ENCODE data around the gene USP5.
A peak's percentile ranks its signal among the peaks of the same experiment; 100 is the strongest.

The USP5 gene

DNA sequence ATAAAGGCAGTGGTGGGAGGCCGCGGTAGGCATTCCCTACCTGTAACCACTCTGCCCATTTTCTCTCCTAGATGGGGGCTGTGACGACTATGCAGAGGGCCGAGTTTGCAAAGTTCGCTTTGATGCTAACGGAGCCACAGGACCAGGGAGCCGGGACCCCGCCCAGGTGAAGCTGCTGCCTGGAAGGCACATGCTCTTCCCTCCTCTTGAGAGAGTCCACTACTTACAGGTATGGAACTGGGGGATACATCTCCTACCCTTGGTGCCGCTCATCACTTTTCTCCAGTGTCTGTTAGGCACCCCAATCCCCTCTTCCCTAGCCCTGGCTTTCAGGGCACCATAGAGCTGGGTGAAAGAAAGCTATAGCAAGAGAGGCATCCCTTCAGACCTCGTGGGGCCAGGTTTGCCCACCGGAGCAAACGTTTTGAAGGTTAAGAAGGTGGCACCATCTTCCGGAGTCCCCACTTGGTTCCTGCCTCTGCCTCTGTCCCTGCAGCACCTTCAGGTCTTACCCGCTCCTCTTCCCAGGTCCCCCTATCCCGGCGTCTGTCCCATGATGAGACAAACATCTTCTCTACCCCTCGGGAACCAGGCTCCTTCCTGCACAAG is 25.7 kb upstream of the USP5 start:
- DNase-seq (ENCODE audit: low spot score): no peak

DNA sequence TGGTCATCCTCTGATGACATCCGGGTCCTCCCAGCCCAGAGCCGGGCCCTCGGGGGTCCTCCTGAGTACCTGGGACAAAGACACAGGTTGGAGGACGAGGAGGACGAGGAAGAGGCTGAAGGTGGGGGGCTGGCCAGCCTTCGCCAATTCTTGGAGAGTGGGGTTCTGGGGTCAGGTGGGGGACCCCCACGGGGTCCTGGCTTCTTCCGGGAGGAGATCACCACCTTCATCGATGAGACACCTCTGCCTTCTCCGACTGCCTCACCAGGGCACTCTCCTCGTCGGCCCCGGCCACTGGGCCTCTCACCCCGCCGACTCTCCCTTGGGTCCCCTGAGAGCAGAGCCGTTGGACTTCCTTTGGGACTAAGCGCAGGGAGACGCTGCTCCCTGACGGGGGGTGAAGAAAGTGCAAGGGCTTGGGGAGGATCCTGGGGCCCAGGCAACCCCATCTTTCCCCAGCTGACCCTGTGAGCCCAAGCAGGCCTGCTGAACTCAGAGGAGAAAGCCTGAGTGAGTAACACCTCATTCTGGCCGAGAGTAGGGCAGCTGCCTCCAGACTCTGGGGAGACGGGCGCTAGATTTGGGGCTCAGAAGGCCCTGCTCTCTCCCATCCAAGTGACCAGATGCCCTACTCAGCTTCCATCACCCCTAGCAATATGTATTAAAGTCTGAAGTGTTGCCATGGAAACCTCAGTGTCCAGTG is 25.1 kb upstream of the USP5 start:
- DNase-seq (ENCODE audit: low spot score): no peak

DNA sequence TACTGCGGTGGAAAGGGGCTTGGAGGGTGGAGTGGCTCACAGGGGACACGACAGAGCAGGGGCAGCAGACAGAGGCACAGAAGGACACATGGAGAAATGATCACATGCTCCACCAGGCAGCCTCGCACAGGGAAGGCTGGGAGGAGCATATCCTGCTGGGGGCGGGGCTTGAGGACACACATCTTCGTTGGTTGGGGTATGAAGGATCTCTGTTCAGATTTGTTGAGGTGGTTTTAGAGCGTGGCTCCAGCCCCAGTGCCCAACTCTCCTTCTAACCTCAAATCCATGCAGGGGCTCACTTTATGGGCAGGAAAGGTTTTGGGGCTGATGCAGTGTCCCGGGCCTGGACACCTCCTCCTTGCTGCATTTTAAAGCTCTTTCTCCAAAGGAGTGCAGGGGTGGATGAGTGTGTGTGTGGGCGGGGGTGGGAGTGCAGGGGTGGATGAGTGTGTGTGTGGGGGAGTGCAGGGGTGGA is 24.5 kb upstream of the USP5 start:
- DNase-seq (ENCODE audit: low spot score): peak; percentile 60

DNA sequence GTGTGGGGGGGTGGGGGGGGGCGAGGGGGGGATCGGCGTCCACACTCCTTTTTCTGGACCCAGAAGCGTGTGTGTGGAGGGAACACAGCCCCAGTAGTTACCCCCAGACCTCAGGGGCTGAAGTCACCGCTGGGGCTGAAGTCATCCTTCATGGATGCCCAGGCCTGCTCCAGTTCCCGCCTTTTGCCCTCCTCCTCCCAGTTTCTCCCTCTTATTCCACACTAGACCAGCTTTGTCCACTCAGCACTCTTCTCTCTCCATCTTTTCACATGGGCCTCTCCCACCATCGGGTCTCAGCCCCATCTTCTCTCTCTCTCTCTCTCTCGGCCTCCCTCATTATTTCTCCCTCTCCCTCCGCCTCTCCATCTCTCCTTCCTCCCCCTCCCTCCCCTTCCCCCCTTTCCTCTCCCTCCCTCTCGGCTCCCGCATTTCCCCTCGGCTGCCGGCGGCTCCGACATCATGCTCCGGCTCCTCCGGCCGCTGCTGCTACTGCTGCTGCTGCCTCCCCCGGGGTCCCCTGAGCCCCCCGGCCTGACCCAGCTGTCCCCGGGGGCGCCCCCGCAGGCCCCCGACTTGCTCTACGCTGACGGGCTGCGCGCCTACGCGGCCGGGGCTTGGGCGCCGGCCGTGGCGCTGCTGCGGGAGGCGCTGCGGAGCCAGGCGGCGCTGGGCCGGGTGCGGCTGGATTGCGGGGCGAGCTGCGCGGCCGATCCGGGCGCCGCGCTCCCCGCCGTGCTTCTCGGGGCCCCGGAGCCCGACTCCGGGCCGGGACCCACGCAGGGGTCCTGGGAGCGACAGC is 23.8 kb upstream of the USP5 start, which contains the start of gene P3H3:
Gene P3H3 (plus strand): TSS at position 426 of the 799 bp plus-strand sequence. CDS start 34 bp downstream, at position 460.
- DNase-seq (ENCODE audit: low spot score): no peak

DNA sequence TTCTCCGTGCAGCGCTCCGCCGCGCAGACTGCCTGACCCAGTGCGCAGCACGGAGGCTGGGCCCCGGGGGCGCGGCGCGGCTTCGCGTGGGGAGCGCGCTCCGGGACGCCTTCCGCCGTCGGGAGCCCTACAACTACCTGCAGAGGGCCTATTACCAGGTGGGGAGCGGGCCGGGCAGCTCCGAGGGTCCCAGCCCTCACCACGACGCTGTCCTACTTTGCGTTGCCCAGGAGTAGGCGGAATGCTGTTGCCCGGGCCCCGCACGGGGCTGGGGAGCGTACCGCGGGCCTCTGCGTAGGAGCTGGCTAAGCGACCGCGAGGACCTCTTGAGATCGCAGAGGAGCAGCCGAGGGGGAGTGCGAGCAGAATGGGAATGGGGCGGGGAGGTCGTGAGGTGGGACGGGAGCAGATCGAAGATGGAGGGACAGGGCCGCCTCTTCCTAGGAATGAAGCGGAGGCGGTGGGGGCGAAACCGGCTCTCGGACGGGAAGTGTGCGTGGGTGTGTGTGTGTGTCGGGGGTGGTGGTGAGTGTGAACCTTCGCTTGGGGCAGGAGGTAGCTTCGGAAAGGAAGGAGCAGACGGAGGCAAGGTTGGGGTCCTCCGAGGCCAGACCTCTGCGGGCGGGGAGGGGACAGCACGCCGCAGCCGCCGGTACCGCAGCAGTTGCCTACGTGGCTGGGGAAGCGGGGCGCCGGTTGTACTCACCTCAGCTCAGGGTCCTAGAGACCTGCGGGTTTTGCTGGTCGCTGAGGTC is 23.0 kb upstream of the USP5 start:
- no peak for DNase-seq (ENCODE audit: low spot score)

DNA sequence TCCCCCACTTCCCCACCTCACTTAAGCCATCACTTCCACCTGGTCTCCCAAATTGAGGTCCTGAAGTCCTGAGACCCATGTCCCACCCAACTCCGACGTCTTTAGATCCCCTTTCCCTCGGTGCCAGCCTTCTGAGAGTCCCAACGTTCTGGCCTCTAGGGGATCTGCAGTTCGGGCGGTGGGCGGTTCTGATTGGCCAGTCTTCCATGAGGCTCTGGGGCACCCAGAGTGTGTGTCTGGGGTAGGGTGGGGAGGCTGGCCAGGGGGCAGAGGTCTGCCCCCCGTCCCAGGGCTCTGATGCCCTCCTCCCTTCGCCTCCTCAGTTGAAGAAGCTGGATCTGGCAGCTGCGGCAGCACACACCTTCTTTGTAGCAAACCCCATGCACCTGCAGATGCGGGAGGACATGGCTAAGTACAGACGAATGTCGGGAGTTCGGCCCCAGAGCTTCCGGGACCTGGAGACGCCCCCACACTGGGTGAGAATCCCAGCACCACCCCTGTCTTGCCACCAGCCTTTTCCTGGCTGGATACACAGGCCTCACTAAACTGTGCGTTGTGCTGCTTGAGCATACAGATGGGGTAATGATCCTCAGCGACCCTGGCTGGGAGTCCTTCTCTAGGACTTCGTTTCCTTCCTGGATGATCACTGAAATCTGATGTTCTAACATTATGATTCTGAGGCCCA is 22.3 kb upstream of the USP5 start:
- DNase-seq (ENCODE audit: low spot score): no peak

DNA sequence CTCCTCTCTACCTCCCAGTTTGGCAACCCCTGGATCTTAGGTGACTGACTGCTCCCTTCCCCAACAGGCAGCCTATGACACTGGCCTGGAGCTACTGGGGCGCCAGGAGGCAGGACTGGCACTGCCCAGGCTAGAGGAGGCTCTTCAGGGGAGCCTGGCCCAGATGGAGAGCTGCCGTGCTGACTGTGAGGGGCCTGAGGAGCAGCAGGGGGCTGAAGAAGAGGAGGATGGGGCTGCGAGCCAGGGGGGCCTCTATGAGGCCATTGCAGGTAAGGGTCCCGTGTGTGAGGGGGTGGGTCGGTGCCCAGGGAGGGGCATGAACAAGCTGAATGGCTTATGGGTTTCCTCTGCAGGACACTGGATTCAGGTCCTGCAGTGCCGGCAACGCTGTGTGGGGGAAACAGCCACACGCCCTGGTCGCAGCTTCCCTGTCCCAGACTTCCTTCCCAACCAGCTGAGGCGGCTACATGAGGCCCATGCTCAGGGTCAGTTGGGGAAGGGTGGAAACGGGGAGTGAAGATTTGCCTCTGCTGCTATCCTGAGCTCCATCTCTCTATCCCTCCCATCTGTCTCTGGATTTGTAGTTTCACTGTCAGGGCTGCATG is 21.6 kb upstream of the USP5 start:
- DNase-seq (ENCODE audit: low spot score): no peak

DNA sequence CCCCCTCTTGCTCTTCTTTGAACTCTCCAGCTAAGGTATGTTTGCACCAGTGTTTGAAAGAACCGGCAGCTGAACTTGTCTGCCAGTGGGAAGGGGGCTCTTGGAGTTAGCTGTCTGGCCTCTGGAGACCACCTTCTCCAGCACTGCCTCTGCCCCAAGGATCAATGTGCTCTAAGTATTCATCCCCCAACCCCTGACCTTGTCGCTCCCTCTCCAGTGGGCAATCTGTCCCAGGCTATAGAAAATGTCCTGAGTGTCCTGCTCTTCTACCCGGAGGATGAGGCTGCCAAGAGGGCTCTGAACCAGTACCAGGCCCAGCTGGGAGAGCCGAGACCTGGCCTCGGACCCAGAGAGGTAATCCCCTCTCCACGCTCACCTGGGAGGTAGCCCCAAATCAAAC is 21.0 kb upstream of the USP5 start:
- DNase-seq (ENCODE audit: low spot score): no peak

DNA sequence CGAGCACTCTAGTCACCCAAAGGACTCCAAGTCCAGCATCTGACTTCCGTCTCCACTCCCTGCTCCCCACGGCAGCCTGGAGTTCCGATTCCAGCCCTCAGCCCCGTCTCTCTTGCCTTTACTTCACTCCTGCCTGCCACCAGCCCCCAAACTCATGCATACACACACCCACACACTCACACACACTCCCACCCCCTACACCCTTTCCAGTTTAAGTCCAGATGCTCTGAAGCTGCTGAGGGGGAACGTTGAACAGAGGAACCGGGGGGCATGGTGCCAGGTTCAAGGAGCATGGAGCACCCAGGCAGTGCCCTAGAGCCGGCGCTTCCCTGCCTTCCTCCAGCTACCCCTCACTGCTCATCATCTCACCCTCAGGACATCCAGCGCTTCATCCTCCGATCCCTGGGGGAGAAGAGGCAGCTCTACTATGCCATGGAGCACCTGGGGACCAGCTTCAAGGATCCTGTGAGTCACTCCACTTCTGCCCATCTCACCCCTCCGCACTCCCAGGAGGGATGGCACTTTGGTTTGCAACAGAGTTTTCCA is 20.4 kb upstream of the USP5 start:
- no peak for DNase-seq (ENCODE audit: low spot score)

DNA sequence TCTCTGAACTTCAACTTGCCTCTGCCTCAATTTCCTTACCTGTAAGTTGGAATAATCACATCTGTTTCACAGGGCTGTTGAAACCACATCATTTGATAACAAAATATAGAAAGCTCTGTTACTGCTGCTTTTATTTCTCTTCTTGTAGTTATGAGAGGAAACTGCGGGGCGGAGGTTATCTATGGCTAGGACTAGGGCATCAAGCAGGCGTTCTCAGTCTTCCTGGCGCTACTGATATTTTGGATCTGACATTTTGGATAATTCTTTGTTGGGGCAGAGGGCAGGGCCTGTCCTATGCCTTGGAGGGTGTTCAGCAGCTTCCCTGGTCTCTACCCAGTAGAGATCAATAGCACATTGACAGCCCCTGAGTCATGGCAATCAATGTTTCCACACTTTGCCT is 19.8 kb upstream of the USP5 start:
- DNase-seq (ENCODE audit: low spot score): no peak

DNA sequence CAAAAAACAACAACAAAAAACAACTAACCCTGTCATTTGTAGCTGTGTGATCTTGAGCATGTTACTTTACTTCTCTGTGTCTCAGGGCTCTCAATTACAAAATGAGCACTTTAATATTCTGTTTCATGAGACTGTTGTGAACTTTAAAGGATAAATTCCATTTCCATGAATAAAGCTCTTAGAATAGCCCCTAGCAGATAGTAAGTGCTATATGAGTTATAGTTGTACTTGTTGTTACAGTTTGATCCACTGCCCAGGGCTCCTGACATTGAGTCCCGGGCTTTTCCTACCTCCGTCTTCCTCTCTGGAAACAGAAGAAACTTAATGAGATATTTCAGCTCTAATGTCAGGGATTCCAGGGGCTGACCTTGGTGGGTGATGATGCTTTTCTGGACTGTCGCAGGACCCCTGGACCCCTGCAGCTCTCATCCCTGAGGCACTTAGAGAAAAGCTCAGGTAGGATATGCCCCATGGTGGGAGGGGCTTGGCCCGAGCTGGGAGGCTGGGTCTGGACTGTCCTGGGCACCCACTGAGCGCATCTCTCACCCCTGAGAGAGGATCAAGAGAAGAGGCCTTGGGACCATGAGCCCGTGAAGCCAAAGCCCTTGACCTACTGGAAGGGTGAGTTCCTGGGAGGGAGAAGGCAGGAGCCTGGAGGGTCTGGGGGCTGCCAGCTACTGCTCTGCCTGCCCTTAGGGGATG is 18.6 kb upstream of the USP5 start:
- DNase-seq (ENCODE audit: low spot score): no peak

DNA sequence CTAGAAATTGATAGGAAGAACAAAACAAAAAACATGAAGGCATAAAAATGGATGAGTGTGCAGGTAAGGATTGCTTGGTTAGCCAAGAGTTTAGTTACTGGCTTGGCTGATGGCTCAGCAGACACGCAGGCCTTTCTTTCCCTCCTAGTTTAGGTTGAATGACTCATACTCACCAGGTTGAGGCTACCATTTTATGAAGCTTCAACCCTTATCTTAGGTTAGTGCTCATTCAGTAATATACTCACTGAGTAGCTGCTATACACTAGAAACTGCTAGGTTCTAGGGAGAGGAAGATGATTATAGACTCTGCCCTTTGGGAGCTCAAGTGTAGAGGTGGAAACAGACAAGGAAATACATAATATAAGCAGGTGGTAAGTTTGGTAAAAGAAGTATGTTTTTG is 17.7 kb upstream of the USP5 start:
- DNase-seq (ENCODE audit: low spot score): no peak

DNA sequence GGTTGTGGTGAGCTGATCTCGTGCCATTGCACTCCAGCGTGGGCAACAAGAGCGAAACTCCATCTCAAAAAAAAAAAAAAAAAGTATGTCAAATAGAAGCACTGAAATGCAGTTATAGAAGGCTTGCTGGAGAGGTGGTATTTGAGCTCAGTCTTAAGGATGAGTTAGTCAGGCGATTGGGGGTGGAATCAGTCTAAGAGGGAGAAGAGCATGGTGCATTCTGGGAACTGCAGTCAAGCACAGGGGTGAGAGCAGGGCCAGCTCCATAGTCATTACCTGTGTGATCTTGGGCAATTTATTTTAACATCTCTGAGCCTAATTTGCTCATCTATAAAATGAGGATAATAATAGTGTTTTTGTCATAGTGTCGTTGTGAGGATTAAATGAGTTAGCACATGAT is 17.1 kb upstream of the USP5 start:
- DNase-seq (ENCODE audit: low spot score): no peak

DNA sequence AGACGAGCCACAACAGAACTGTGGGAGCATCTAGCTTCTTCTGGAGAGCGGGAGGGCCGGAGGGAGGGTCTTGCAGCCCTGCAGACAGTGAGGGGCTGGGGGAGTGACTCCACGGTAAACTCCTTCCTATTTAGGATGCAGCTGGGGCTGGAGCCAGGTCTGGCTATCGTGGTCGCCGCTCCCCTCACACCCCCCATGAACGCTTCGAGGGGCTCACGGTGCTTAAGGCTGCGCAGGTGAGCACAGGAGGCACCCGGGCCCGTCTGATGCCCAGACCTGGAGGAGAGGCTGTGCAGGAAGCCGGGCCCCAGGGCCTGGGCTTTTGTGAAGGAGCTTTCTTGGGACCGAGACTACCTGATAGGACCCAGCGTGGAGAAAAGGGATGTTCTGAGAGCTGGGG is 15.1 kb upstream of the USP5 start:
- DNase-seq (ENCODE audit: low spot score): no peak

DNA sequence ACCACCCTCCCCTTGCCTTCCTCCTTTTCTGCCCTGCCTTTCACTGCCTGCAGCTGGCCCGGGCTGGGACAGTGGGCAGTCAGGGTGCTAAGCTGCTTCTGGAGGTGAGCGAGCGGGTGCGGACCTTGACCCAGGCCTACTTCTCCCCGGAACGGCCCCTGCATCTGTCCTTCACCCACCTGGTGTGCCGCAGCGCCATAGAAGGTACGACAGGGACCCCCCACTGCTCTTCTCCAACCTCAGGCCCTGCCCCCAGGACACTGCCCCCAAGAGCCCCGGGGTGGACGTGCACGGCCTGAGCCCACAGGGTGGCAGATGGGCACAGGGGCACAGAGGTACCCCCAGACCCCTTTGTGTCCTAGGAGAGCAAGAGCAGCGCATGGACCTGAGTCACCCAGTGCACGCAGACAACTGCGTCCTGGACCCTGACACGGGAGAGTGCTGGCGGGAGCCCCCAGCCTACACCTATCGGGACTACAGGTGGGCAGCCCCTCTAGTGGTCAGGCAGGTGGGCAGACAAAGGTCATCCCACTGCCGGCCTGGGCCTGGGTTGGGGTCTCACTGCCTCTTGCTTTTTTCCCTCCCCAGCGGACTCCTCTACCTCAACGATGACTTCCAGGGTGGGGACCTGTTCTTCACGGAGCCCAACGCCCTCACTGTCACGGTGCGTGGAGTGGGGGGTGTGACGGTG is 14.4 kb upstream of the USP5 start:
- no peak for DNase-seq (ENCODE audit: low spot score)

DNA sequence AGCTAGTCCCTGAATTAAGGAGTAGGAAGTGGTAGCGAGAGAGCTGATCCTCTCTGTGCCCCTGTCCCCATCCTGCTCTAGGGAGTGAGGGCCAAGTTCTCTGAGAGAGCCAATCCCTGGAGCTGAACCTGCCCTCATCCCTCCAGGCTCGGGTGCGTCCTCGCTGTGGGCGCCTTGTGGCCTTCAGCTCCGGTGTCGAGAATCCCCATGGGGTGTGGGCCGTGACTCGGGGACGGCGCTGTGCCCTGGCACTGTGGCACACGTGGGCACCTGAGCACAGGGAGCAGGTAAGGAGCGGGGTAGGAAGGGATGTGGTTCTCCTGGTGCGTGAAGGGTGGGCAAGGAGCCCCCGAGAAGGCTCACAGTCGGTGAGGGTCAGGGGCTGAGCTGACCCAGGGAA is 13.1 kb upstream of the USP5 start:
- DNase-seq (ENCODE audit: low spot score): no peak

DNA sequence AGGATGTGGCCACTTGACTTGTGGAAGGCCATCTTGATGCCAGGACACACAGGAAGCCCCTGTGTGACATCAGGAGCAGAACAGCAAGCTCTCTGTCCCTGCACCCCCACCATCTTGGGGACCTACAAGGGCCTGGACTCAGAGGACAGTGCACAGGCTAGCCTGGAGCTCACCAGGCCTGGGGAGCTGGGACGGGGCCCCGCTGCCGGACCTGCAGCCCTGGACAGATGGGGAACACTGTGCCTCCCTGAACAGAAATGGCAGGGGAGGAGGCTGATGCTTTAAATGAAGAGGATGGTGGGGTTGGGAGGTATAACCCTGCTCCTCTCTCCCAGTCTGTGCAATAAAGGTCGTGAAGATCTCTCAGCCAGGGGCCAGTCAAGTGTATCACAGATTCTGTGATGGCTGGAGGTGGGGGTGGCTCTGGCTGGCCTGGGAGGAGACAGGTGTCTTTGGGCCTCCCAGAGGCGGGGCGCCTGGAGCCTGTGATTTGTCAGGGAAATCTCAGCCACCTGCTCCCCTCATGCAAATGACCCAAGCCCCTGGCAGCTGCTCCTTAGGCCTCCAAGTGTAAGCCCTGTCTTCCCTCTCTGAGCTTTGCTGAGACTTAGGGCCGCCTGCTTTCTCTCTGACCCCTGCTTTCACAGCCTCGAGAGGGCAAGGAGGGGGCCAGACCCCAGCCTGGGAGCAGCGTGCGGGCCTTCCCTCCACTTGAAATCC is 12.3 kb upstream of the USP5 start:
- no peak for DNase-seq (ENCODE audit: low spot score)

DNA sequence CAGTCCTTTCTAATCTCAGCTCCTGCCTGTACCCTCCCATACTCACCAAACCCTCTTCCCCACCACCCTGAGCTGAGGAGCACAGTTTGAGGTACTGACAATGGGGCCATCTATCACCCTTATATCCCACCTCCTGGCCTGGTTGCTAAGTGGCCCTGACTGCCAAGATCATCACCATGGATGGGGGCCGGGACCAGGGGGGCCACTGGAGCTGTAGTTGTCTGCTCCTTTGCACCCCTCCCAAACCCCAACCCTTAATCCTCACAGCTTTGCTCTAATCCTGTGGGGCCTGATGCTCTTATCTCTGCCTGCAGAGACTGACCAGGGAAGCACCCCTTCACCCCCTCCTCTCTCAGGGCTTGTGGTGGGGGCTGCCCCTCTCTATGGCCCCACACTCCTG is 11.6 kb upstream of the USP5 start:
- DNase-seq (ENCODE audit: low spot score): no peak

All from globus pallidus (tissue), 1 donor.